GM12892 (cell line): ENCODE data around the gene TSSK3.

Experiments used
- POLR2AphosphoS5 ChIP-seq: IDR thresholded peaks from 2 replicates; pipeline ENCODE4 v1.6.1; 2011; ENCODE audit warnings: low read depth, low read length, control low read depth
- TAF1 ChIP-seq: IDR thresholded peaks from 2 replicates; pipeline ENCODE4 v1.6.1; 2011; ENCODE audit warnings: low read depth, mild to moderate bottlenecking, control low read depth, low read length, borderline replicate concordance

- TF ChIP-seq TAF1 (peak; percentile 93), POLR2AphosphoS5 (peak; percentile 88)
Observed at GRCh38 chr1:32335790-32336590, 26.3 kb upstream of the TSSK3 start, which contains the start of gene MARCKSL1.
